ENCODE measurements around the gene ZNHIT3. TPM values are rescaled to one million over a fixed set of nuclear protein-coding genes. Genes with fewer than 3 reads are reported as not detected.

The ZNHIT3 gene
- total RNA-seq, 1 donor from 2014 or later = 33.7 TPM

DNA sequence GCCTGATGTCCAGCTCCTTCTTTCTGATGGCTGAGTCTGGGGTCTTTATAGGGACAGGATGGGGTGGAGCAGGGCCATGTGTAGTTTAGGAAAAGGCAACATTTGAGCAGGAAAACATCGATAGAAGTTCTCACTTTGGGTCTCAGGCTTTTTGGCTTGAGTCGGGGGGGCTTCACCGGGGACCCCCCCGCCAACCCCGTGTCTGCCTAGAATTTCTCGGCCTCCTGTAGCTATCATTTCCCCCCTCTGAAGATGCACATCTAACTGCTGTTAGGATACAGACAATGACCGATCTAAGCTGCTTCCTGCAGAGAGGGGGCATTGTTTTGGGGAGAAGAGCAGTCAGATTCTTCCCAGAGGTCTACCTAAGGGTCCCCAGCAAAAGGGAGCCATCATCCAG is 16.7 kb upstream of the ZNHIT3 start:
- FAIRE-seq (no peak), DNase-seq (ENCODE audit: low read depth) (no peak)
- Histone ChIP-seq H3K4me3 (ENCODE audit: low read depth, low read length) (no peak overlapping the region), H3K36me3 (ENCODE audit: control insufficient read depth, insufficient read depth, low read length) (no peaks in the 10 kb centered on the region), H3K27me3 (ENCODE audit: control insufficient read depth, insufficient read depth, low read length) (peaks cover 8% of the 10 kb centered on the region)
- TF ChIP-seq, protein P1, sequence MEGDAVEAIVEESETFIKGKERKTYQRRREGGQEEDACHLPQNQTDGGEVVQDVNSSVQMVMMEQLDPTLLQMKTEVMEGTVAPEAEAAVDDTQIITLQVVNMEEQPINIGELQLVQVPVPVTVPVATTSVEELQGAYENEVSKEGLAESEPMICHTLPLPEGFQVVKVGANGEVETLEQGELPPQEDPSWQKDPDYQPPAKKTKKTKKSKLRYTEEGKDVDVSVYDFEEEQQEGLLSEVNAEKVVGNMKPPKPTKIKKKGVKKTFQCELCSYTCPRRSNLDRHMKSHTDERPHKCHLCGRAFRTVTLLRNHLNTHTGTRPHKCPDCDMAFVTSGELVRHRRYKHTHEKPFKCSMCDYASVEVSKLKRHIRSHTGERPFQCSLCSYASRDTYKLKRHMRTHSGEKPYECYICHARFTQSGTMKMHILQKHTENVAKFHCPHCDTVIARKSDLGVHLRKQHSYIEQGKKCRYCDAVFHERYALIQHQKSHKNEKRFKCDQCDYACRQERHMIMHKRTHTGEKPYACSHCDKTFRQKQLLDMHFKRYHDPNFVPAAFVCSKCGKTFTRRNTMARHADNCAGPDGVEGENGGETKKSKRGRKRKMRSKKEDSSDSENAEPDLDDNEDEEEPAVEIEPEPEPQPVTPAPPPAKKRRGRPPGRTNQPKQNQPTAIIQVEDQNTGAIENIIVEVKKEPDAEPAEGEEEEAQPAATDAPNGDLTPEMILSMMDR (IDR thresholded peaks at IDR 0.05; ENCODE audit: insufficient read depth, low read length, severe bottlenecking) = no peak

DNA sequence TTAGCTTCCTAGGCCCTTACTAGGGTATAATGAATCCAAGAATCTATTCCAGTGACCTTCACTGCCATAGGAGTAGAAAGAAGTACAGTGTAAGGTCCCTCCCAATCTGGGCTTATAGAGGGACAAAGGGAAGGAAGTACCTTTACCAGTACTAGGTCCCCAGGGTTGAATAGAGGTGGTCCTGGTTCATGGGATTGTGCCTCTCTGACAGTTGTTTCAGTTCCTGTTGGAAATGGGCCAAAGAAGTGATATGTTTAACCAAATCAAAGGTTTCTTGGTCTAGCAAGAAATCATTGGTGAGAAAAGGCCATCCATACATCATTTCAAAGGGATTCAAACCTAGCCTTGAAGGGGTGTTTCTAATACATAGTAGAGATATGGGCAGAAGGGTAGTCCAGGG is 16.0 kb upstream of the ZNHIT3 start:
- TF ChIP-seq, protein P1 (IDR thresholded peaks at IDR 0.05; ENCODE audit: insufficient read depth, low read length, severe bottlenecking) = no peak
- FAIRE-seq (no peak), DNase-seq (ENCODE audit: low read depth) (no peak)
- no peak overlapping the region for H3K4me3 ChIP-seq (ENCODE audit: low read depth, low read length)
- no peaks in the 10 kb centered on the region for H3K36me3 ChIP-seq (ENCODE audit: control insufficient read depth, insufficient read depth, low read length)
- peaks cover 3% of the 10 kb centered on the region for H3K27me3 ChIP-seq (ENCODE audit: control insufficient read depth, insufficient read depth, low read length)

DNA sequence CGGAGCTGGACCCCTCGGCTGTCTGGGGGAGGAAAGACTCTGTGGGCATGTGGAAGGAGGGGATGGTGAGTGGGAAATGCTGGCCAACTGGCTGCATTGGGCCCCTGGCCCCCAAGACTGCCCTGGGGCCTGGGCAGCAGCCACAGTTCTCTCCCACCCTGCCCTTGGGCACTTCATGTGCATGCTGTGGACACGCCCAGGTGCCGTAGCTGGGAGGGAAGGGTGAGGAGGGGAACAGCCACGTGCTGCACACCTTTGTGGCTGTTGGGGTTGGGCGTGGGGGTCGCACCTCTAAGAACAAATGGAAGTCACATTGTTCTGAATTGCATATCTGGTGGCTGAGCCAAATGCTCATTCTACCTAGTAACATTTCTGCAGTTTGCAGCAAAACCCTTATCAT is 11.9 kb upstream of the ZNHIT3 start:
- no peak for DNase-seq (ENCODE audit: low read depth)
- no peaks in the 10 kb centered on the region for H3K36me3 ChIP-seq (ENCODE audit: control insufficient read depth, insufficient read depth, low read length)
- peaks cover 3% of the 10 kb centered on the region for H3K27me3 ChIP-seq (ENCODE audit: control insufficient read depth, insufficient read depth, low read length)
- no peak overlapping the region for H3K4me3 ChIP-seq (ENCODE audit: low read depth, low read length)
- TF ChIP-seq, protein P1 (IDR thresholded peaks at IDR 0.05; ENCODE audit: insufficient read depth, low read length, severe bottlenecking) = no peak
- FAIRE-seq = no peak

DNA sequence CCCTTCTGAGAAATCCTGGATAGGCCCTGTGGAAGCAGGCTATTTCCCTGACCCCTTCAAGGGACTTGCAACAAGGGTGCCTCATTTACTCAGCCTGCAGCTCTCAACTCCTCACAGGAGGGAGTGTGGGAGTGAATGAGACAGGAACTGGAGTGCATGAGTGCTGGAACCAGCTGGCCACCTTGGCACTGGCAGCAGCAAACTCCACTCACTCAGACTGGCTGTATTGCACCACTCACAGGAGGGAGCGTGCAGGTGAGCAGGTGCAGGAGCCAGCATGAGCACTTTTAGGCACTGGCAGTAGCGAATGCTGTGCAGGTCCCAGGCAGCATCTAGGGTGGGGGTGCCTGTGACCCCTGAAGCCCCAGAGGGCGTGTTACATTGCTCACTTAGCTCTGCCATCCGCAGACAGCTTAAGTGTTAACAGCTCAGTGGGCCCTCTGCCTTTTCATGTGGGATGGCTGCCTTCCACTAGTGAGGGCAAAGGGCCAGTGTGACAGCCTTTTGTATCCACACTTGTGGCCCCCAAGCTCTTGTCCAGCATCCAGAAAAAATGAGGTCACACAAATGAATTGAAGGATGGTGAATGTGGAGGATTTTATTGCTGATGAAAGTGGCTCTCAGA is 11.0 kb upstream of the ZNHIT3 start:
- TF ChIP-seq, protein P1 (IDR thresholded peaks at IDR 0.05; ENCODE audit: insufficient read depth, low read length, severe bottlenecking) = no peak
- Histone ChIP-seq H3K27me3 (ENCODE audit: control insufficient read depth, insufficient read depth, low read length) (peaks cover 3% of the 10 kb centered on the region), H3K36me3 (ENCODE audit: control insufficient read depth, insufficient read depth, low read length) (no peaks in the 10 kb centered on the region), H3K4me3 (ENCODE audit: low read depth, low read length) (no peak overlapping the region)
- DNase-seq (ENCODE audit: low read depth) (no peak), FAIRE-seq (no peak)

- FAIRE-seq (no peak), DNase-seq (ENCODE audit: low read depth) (no peak)
- H3K27me3 ChIP-seq (ENCODE audit: control insufficient read depth, insufficient read depth, low read length) = peaks cover 4% of the 10 kb centered on the region
- no peak overlapping the region for H3K4me3 ChIP-seq (ENCODE audit: low read depth, low read length)
- H3K36me3 ChIP-seq (ENCODE audit: control insufficient read depth, insufficient read depth, low read length) = no peaks in the 10 kb centered on the region
- TF ChIP-seq, protein P1 (IDR thresholded peaks at IDR 0.05; ENCODE audit: insufficient read depth, low read length, severe bottlenecking) = no peak
Observed at GRCh38 chr17:36481829-36482228, 4.7 kb upstream of the ZNHIT3 start.

All from bronchial epithelial cell (primary cell).